ENCODE data around the gene PRR14.

- TF ChIP-seq CREB5 (CRISPR knock-in tag; IDR thresholded peaks at IDR 0.05; ENCODE audit: low read depth) (no peak), ZC3H10 (CRISPR knock-in tag; IDR thresholded peaks at IDR 0.05) (no peak), ZFP3 (CRISPR knock-in tag; IDR thresholded peaks at IDR 0.05) (no peak), PPARA (CRISPR knock-in tag; IDR thresholded peaks at IDR 0.05; ENCODE audit: borderline replicate concordance) (no peak), PATZ1 (CRISPR knock-in tag; IDR thresholded peaks at IDR 0.05; ENCODE audit: borderline replicate concordance) (no peak), CSDC2 (CRISPR knock-in tag; IDR thresholded peaks at IDR 0.05) (no peak), ZNF8 (CRISPR knock-in tag; IDR thresholded peaks at IDR 0.05) (no peak)
These were observed 35.2 kb upstream of the PRR14 start for GRCh38 chr16:30615358-30616091.

Data from SK-N-SH treated with all-trans-retinoic acid at 6 μM for 48 hours (cell line).